ENCODE results near the gene SEL1L2.

DNA sequence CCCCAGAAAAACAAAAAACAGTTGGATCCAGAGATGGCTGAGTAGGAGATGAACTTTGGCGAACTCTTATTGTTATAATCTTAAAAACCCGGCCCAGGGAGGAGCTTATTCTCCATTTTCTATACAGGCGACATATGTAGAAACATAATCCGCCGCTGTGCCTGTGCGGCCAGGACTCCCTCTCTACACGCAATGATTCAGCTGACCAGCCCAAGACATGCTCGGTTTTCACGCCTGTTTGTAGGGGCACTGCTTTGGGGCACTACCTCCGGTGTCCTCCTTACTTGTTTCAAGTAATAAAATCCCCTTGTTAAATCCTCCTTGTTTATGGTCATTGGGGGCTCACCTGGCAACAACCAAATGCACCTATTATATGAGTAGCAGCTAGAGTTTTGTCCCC is 89.9 kb downstream of the SEL1L2 start:
- no peak for TF ChIP-seq POLR2A (IDR thresholded peaks at IDR 0.05)
- TF ChIP-seq, protein P1, sequence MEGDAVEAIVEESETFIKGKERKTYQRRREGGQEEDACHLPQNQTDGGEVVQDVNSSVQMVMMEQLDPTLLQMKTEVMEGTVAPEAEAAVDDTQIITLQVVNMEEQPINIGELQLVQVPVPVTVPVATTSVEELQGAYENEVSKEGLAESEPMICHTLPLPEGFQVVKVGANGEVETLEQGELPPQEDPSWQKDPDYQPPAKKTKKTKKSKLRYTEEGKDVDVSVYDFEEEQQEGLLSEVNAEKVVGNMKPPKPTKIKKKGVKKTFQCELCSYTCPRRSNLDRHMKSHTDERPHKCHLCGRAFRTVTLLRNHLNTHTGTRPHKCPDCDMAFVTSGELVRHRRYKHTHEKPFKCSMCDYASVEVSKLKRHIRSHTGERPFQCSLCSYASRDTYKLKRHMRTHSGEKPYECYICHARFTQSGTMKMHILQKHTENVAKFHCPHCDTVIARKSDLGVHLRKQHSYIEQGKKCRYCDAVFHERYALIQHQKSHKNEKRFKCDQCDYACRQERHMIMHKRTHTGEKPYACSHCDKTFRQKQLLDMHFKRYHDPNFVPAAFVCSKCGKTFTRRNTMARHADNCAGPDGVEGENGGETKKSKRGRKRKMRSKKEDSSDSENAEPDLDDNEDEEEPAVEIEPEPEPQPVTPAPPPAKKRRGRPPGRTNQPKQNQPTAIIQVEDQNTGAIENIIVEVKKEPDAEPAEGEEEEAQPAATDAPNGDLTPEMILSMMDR (IDR thresholded peaks at IDR 0.05) = no peak

Measured in right lobe of liver (tissue), 4 donors.